GM12874 (cell line): Measurements from ENCODE around the gene PMF1.

Experiments
- TF ChIP-seq, protein P1 (sequence below): IDR thresholded peaks from 2 replicates; pipeline ENCODE4 v1.5.1; 2011; ENCODE audit warnings: low read depth, mild to moderate bottlenecking, control low read depth, low read length, moderate library complexity; ENCODE audit not compliant: insufficient read depth

Gene PMF1

DNA sequence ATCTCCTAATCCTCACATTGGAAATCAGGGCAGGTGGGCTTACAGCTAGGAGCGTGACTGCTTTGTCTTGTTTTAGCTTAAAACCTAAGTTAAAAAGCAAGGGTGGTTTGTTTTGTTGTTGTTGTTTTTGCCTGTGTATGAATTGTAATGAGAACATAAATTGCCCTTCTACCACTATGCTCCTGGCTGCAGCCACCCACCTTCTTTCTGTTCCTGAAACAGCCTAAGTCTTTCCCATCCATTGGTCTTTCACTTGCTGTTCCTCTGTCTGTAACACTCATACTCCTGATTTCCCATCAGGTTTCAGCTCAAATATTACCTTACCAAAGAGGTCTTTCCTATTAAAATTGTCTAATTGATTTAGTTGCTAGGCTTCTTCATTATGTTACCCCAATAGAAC lies 70.7 kb downstream of the PMF1 start:
- TF ChIP-seq, protein P1, sequence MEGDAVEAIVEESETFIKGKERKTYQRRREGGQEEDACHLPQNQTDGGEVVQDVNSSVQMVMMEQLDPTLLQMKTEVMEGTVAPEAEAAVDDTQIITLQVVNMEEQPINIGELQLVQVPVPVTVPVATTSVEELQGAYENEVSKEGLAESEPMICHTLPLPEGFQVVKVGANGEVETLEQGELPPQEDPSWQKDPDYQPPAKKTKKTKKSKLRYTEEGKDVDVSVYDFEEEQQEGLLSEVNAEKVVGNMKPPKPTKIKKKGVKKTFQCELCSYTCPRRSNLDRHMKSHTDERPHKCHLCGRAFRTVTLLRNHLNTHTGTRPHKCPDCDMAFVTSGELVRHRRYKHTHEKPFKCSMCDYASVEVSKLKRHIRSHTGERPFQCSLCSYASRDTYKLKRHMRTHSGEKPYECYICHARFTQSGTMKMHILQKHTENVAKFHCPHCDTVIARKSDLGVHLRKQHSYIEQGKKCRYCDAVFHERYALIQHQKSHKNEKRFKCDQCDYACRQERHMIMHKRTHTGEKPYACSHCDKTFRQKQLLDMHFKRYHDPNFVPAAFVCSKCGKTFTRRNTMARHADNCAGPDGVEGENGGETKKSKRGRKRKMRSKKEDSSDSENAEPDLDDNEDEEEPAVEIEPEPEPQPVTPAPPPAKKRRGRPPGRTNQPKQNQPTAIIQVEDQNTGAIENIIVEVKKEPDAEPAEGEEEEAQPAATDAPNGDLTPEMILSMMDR: no peak

DNA sequence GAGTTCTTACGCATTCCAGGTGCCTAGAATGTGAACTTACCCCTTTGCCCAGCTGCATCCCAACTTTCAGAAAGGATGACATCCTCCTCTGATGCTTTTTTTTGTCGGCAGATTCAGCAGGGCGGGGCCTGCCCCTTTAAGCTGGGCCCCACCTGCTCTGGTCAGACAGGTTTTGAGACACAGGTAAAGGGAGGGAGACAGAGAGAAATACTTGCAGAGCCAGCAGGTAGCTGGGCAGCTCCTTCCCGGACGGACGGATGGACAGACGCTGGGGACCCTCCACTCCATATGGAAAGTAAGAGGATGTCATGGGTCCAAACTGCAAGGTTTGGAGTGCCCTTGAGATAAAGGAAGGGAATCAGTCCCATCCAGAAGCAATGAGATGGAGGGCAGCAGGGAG lies 71.3 kb downstream of the PMF1 start, which contains the start of gene TMEM79:
Gene TMEM79, plus strand, starts transcription at position 214 of the 400 bp plus-strand sequence. CDS start 902 bp downstream, outside the sequence.
- TF ChIP-seq, protein P1: no peak

DNA sequence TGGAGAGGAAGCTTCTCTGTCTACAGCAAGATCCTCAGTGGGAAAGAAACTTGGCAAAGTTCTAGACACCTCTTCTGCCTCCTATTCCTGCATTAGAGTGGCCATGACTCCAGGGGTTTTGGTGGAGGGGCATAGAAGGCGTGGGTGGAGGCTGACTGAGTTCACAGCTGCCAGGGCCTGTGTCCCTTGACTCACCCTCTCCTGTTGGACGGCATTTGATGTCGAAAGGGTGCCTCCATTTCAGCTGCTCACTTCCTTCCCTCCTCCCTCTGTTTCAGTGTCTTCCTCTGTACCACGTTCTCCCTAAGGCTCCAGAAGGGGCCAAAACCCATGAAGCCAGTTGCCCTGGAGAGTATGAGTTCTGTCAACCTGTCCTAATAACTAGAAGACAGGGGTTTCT lies 72.0 kb downstream of the PMF1 start:
- TF ChIP-seq, protein P1: no peak

DNA sequence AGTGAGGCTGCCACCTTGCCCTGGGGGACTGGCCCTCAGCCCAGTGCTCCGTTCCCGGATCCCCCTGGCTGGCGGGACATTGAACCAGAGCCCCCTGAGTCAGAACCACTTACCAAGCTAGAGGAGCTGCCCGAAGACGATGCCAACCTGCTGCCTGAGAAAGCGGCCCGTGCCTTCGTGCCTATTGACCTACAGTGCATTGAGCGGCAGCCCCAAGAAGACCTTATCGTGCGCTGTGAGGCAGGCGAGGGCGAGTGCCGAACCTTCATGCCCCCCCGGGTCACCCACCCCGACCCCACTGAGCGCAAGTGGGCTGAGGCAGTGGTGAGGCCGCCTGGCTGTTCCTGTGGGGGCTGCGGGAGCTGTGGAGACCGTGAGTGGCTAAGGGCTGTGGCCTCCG lies 72.6 kb downstream of the PMF1 start:
- TF ChIP-seq, protein P1: no peak

DNA sequence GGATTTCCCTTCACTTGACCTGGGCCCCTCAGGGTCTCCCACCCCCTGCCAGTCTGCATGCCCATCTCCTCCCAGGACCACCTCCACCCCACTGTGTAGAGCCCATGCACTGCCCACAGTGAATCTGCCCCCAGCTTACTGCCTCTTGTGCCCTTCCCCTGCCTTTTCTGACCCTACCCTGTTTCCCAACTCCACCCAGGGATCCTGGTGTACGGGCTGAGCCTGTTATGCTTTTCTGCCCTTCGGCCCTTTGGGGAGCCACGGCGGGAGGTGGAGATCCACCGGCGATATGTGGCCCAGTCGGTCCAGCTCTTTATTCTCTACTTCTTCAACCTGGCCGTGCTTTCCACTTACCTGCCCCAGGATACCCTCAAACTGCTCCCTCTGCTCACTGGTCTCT lies 73.3 kb downstream of the PMF1 start:
- TF ChIP-seq, protein P1: no peak
